CD4-positive, alpha-beta T cell treated with Interleukin-12 subunit alpha and Interleukin-12 subunit beta, for 1 hour (primary cell): ENCODE results near the gene ARL13B.
"Not testable (repeated sequence)": the region's sequence is repeated elsewhere in the genome, so short reads cannot be mapped to it uniquely, and the experiment has no call there.

Experiments used
- DNase-seq: peaks from one replicate; pipeline ENCODE4 v3.0.0-alpha.2; 2020

The ARL13B gene

GRCh38 chr3:94001827-94002495, 22.0 kb downstream of the ARL13B start:
- DNase-seq = no peak

GRCh38 chr3:94004301-94004910, 24.5 kb downstream of the ARL13B start:
- DNase-seq = peak; percentile 64

- no peak for DNase-seq
Observed at GRCh38 chr3:94008253-94008652, 28.3 kb downstream of the ARL13B start.

GRCh38 chr3:94009608-94010007, 29.7 kb downstream of the ARL13B start:
- no peak for DNase-seq

- no peak for DNase-seq
Observed at GRCh38 chr3:94011233-94011711, 31.3 kb downstream of the ARL13B start.

- DNase-seq = no peak
Observed at GRCh38 chr3:94012185-94012584, 32.2 kb downstream of the ARL13B start.

- DNase-seq = no peak
Observed at GRCh38 chr3:94015025-94015424, 35.1 kb downstream of the ARL13B start.

GRCh38 chr3:94019659-94020058, 39.7 kb downstream of the ARL13B start:
- DNase-seq = no peak

- DNase-seq = no peak
Observed at GRCh38 chr3:94020293-94020692, 40.3 kb downstream of the ARL13B start.

- DNase-seq = no peak
Observed at GRCh38 chr3:94024385-94024784, 44.4 kb downstream of the ARL13B start.

- no peak for DNase-seq
Observed at GRCh38 chr3:94026623-94027022, 46.7 kb downstream of the ARL13B start.

GRCh38 chr3:94028093-94028837, 48.3 kb downstream of the ARL13B start, which contains the start of gene STX19:
STX19 (minus strand) TSS chr3:94028597; CDS start chr3:94015269, 13,328 bp downstream.
- DNase-seq = no peak

- DNase-seq = peak; percentile 25
Observed at GRCh38 chr3:94036909-94037507, 57.1 kb downstream of the ARL13B start.

- no peak for DNase-seq
Observed at GRCh38 chr3:94043285-94043684, 63.3 kb downstream of the ARL13B start.

- not testable (repeated sequence) for DNase-seq
Observed at GRCh38 chr3:94044100-94044936, 64.4 kb downstream of the ARL13B start.

- no peak for DNase-seq
Observed at GRCh38 chr3:94046533-94046932, 66.6 kb downstream of the ARL13B start.

GRCh38 chr3:94049267-94049666, 69.3 kb downstream of the ARL13B start:
- no peak for DNase-seq

- DNase-seq = no peak
Observed at GRCh38 chr3:94050546-94050945, 70.6 kb downstream of the ARL13B start.

GRCh38 chr3:94061297-94061696, 81.3 kb downstream of the ARL13B start:
- no peak for DNase-seq

GRCh38 chr3:94062513-94063404, 82.8 kb downstream of the ARL13B start, which contains the start of the genes DHFR2 and NSUN3:
DHFR2 (minus strand) TSS chr3:94062916; CDS start chr3:94061511, 1,405 bp downstream.
NSUN3 (plus strand) TSS chr3:94063061; CDS start chr3:94063127, 66 bp downstream.
- DNase-seq = peak; percentile 91

- peak; percentile 14 for DNase-seq
Observed at GRCh38 chr3:94063496-94064119, 83.7 kb downstream of the ARL13B start.
